Measurements from ENCODE around the gene ZNF343. TPM values are rescaled to one million over a fixed set of nuclear protein-coding genes. Genes with fewer than 3 reads are reported as not detected.
"Not testable (repeated sequence)": the region's sequence is repeated elsewhere in the genome, so short reads cannot be mapped to it uniquely, and the experiment has no call there.

The ZNF343 gene
- total RNA-seq, 4 donors from 2014 or later = 11.0 to 16.3 (median 14.2) TPM

DNA sequence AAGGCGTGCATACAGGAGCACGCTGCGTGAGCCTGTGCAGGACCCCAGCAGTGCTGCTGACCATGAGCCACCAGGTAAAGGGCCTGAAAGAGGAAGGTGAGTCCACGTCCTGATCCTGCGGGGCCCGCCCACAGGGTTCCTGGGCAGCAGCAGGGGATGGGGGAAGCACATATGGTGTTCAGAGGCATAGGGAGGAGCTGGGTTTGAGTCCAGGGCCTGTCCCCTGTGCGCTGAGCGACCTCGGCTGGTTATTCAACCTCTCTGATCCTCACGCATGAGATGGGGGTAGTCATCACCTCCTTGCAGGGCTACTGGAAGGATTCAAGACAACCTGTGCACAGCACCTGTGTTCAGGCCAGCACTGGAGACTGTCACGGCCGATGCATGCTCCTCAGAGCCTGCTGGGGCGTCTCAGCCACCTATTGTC is 27.9 kb upstream of the ZNF343 start, which contains the start of gene TMC2:
TMC2 (plus strand) TSS at position 14 of the 427 bp plus-strand sequence; CDS start at position 63, 49 bp downstream.
- no peak for TF ChIP-seq POLR2A (IDR thresholded peaks at IDR 0.05)
- TF ChIP-seq, protein P1, sequence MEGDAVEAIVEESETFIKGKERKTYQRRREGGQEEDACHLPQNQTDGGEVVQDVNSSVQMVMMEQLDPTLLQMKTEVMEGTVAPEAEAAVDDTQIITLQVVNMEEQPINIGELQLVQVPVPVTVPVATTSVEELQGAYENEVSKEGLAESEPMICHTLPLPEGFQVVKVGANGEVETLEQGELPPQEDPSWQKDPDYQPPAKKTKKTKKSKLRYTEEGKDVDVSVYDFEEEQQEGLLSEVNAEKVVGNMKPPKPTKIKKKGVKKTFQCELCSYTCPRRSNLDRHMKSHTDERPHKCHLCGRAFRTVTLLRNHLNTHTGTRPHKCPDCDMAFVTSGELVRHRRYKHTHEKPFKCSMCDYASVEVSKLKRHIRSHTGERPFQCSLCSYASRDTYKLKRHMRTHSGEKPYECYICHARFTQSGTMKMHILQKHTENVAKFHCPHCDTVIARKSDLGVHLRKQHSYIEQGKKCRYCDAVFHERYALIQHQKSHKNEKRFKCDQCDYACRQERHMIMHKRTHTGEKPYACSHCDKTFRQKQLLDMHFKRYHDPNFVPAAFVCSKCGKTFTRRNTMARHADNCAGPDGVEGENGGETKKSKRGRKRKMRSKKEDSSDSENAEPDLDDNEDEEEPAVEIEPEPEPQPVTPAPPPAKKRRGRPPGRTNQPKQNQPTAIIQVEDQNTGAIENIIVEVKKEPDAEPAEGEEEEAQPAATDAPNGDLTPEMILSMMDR (IDR thresholded peaks at IDR 0.05) = no peak
- H3K36me3 ChIP-seq = no peaks in the 10 kb centered on the region
- no peak within 1 kb of the TSS for H3K4me3 ChIP-seq (replicated peaks in 1 of 3)
- H3K4me1 ChIP-seq = peaks cover 0 to 6% of the 10 kb centered on the region in 2 donors
- H3K9me3 ChIP-seq = no peaks in the 10 kb centered on the region
- 86 to 87% methylated on average over 10 to 13 of the region's 13 CpGs for WGBS, 2 donors
- DNase-seq = no peak
- no peaks in the 10 kb centered on the region for H3K27me3 ChIP-seq
- intact Hi-C loops (cut with DNase I) = no loop called here
- no peak within 1 kb of the TSS for H3K27ac ChIP-seq

DNA sequence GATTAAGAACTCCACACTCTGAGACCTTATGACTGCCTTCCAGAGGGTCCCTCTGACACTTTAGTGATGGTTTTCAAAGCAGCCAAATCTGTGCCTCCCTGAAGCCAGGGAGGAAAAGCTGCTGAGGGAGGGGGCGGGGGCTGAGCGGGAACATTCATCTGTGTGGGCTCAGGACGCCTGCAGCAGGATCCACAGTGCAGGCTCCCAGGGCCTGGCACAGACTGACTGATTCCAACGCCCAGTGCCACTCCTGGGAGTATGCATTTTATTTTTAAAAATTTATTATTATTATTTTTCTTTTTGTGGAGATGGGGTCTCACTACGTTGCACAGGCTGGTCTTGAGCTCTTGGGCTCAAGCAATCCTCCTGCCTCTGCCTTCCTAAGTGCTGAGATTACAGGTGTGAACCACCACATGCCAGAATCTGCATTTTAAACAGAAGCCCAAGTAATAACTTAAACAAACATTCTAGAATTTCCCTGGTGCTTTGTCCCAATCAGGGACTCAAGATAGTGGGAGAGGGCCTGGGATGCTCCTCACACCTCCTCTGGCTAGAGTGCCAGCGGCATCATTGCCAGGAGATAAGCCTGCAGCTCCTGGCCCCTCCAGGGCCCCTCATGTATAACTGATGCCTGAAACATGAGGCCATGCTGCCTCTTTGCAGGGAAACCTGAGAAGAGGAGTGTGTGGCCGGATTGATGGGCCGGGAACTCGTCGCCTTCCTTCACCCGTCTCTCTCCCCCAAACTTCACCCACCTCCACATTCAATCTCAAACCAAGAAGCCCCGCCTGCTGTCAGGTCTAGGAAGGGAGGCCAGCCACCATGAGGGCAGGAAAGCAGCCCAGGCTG is 27.2 kb upstream of the ZNF343 start:
- Histone ChIP-seq H3K27me3 (no peaks in the 10 kb centered on the region), H3K4me1 (peaks cover 0 to 6% of the 10 kb centered on the region in 2 donors), H3K9me3 (no peaks in the 10 kb centered on the region), H3K27ac (no peak overlapping the region), H3K4me3 (replicated peaks in 1 of 3) (no peak overlapping the region), H3K36me3 (no peaks in the 10 kb centered on the region)
- WGBS, 2 donors = 73 to 74% methylated on average over 12 of the region's 12 CpGs
- TF ChIP-seq, protein P1 (IDR thresholded peaks at IDR 0.05) = no peak
- no peak for TF ChIP-seq POLR2A (IDR thresholded peaks at IDR 0.05)
- intact Hi-C loops (cut with DNase I) = no loop called here
- DNase-seq = no peak

DNA sequence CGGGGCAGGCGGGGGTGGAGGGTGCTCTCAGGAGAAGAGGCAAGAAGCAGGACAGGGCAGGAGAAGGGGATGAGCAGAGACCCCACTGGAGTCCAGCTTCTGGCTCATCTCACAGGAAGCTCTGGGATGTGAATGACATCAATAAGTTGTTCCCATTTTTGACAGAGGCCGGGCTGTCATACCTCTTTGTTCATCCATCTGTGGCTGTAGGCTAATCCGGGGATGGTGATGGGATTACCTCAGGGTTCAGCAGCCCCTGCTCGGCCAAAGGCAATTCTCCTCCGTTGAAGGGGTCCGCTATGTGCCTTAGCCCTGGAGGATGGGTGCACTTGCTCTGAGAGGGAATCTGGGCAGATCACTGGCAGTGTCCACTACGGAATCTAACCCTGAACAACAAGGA is 24.4 kb upstream of the ZNF343 start:
- 88 to 95% methylated on average over 7 to 8 of the region's 8 CpGs for WGBS, 2 donors

DNA sequence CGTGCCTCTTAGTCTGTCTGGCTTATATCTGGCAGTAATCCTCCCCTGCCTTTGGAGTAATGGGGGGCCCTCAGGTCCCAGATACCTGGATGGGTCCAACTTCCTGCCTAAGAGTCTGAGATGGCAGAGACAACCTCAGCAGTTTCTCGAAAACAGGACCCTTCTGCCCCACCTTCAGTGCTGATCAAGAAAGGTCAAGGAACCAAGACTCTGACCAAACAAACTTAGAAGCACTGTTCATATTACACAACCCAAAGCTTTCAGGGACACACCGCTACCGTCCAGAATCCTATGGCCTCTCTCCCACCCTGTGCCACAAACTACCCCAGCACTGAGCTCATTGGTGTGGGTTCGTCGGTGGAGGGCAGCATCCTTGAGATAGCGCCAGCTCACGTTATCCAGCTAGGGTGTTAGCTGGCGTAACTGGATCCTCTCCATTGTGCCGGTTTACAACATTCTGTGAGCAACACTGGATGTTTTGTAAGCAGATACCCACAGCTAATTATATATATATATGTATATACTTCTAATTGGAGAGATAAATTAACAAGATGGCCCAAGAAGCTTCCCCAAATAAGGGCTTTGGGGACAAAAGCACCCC is 20.1 kb upstream of the ZNF343 start:
- peaks cover 4 to 6% of the 10 kb centered on the region in 2 donors for H3K4me1 ChIP-seq
- WGBS, 2 donors = 62 to 76% methylated on average over 10 of the region's 10 CpGs
- H3K27me3 ChIP-seq = no peaks in the 10 kb centered on the region
- no peak overlapping the region for H3K4me3 ChIP-seq (replicated peaks in 1 of 3)
- intact Hi-C loops (cut with DNase I) = loop anchor here (5.0 kb wide), 1 partner anchor 114 kb away; no protein-coding TSS in a partner anchor
- no peaks in the 10 kb centered on the region for H3K36me3 ChIP-seq
- TF ChIP-seq POLR2A (IDR thresholded peaks at IDR 0.05) = no peak
- TF ChIP-seq, protein P1 (IDR thresholded peaks at IDR 0.05) = no peak
- DNase-seq = no peak
- no peaks in the 10 kb centered on the region for H3K9me3 ChIP-seq
- H3K27ac ChIP-seq = no peak overlapping the region

More for the DNA sequence above, 24.4 kb upstream of the ZNF343 start:
- H3K27ac ChIP-seq = no peak overlapping the region
- no peaks in the 10 kb centered on the region for H3K4me1 ChIP-seq
- H3K36me3 ChIP-seq = no peaks in the 10 kb centered on the region
- H3K4me3 ChIP-seq (replicated peaks in 1 of 3) = no peak overlapping the region
- DNase-seq = no peak
- no peaks in the 10 kb centered on the region for H3K9me3 ChIP-seq
- intact Hi-C loops (cut with DNase I) = no loop called here
- no peak for TF ChIP-seq POLR2A (IDR thresholded peaks at IDR 0.05)
- TF ChIP-seq, protein P1 (IDR thresholded peaks at IDR 0.05) = no peak
- H3K27me3 ChIP-seq = no peaks in the 10 kb centered on the region

DNA sequence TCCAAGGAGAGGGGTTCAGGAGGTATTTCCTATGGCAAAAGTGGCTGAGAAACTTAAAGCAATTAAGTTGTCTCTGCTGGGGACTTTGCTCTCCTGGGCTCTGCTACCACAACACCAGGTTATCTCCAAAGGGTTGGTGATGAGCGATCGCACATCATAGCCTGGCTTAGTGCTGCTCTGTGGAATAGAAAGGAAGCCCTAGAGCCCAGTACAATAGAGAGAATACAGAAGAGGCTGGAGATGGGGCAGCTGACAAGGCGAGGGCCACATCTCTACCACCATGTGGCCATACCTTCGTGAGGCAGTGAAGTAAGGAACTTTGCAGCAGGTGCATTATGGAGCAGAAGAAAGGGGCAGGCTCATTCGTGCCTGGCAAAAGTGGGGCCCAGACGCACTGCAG is 19.0 kb upstream of the ZNF343 start:
- peaks cover 4 to 6% of the 10 kb centered on the region in 2 donors for H3K4me1 ChIP-seq
- no peak for DNase-seq
- WGBS, 2 donors = 86 to 94% methylated on average over 6 of the region's 6 CpGs
- H3K36me3 ChIP-seq = no peaks in the 10 kb centered on the region
- no peak for TF ChIP-seq POLR2A (IDR thresholded peaks at IDR 0.05)
- TF ChIP-seq, protein P1 (IDR thresholded peaks at IDR 0.05) = no peak
- no peaks in the 10 kb centered on the region for H3K27me3 ChIP-seq
- H3K9me3 ChIP-seq = no peaks in the 10 kb centered on the region
- H3K27ac ChIP-seq = no peak overlapping the region
- intact Hi-C loops (cut with DNase I) = loop anchor here (5.0 kb wide), 1 partner anchor 115 kb away; no protein-coding TSS in a partner anchor
- no peak overlapping the region for H3K4me3 ChIP-seq (replicated peaks in 1 of 3)

DNA sequence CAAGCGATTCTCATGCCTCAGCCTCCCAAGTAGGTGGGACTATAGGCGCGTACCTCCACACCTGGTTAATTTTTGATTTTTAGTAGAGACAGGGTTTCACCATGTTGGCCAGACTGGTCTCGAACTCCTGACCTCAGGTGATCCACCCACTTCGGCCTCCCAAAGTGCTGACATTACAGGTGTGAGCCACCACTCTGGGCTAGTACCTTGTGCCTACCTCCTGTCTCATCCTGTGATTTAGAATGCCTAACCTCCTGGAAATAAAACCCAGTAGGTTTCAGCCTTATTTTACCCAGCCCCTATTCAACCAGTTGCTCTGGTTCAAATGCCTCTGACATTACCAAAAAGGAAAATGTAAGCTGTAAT is 17.5 kb upstream of the ZNF343 start:
- not testable (repeated sequence) for DNase-seq; H3K4me1 ChIP-seq; H3K27ac ChIP-seq; H3K9me3 ChIP-seq; H3K27me3 ChIP-seq; H3K4me3 ChIP-seq (replicated peaks in 1 of 3); H3K36me3 ChIP-seq
- intact Hi-C loops (cut with DNase I) = loop anchor here (5.0 kb wide), 1 partner anchor 116 kb away; no protein-coding TSS in a partner anchor
- WGBS, 2 donors = 92 to 100% methylated on average over 5 of the region's 5 CpGs

Measured in thyroid gland (tissue), 4 donors.